Putamen (tissue), 1 donor: Measurements from ENCODE around the gene RCBTB2.

Source experiments
- DNase-seq: peaks from one replicate; pipeline ENCODE4 v3.0.0-alpha.2; 2016; ENCODE audit warnings: low spot score

The RCBTB2 gene

DNA sequence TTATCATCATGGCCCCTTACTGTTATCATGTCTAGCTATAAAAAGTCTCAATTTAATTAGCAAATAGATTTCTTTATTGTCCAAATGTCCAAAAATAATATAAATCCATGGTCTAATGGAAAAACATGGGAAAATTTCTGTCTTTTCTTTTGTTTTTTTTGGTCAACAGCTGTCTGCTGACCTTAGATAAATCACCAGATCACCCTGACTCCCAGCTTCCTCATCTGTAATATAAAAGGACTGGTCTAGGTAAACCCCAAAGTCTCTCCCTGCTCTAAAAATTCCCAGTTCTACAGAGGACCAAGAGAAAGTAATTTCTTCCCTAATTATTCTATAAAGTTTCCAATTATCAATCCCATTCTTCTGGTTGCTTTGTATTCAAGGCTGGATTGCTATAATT lies 30.7 kb upstream of the RCBTB2 start:
- DNase-seq = no peak

DNA sequence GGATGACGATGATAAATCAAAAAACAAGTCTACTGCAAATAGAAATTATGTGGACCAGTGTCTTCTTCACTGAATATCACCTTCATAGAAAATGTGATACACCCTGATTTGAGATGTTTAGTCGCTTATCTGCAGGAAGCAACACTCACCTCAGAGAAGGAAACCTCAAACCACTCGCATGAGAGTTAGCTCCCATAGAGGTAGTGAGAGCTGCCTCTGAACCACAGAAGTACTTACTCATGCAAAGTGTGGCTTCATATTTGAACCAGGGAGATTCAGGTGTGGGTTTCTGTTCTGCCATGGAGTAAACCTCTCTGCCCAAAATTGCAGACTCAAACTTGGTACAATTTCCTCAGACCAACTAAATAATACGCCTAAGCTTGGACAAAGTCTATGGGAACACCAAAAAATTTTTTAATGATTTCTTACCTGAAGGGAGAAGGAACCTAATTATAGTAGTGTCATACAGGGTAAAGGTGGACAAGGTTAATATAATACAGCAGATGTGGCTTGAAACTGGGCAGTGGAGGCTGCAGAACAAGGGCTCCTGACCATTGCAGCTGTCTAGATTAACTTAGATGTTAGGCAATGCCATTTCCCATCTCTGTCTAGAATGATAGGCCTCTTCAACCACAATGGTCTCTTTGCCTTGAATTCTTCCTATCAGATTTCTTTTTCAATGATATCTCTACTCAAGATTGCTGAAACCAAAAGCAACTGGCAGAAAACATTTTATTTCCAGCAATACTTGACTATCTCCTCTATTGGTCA lies 29.6 kb upstream of the RCBTB2 start:
- no peak for DNase-seq

DNA sequence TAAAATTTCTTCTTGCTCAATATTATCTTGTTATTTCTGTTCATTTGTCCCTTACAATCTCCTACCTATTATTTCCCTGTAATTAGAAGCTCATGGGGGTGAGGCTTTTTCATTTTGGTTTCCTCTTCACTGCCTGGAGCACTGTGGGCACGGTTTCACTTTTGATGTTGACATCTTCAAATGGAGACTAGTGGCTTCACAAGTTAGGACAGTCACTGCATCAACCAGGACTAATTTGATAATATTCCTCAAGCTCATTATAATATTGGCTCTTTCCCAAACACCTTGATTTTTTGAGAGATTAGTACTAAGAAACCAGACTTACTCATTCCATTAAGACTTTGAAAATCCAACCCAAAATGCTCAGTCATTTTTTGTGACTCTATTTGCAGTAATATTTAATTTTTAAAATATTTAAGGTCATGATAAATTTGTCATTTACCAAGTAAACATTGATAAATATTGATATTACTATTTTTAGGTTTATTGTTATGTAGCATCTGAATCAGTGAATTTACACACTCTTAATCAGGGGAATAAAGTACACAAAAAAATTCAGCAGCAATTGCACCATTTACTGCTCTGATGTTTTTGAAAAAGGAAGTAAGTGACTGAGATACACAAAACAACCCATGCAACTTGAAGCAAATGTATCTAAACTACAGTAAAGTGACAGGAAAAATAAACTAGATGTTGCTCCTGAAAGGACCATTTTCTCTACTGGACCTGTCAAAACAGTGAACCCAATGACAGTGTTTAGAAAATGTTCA lies 28.8 kb upstream of the RCBTB2 start:
- DNase-seq = no peak

DNA sequence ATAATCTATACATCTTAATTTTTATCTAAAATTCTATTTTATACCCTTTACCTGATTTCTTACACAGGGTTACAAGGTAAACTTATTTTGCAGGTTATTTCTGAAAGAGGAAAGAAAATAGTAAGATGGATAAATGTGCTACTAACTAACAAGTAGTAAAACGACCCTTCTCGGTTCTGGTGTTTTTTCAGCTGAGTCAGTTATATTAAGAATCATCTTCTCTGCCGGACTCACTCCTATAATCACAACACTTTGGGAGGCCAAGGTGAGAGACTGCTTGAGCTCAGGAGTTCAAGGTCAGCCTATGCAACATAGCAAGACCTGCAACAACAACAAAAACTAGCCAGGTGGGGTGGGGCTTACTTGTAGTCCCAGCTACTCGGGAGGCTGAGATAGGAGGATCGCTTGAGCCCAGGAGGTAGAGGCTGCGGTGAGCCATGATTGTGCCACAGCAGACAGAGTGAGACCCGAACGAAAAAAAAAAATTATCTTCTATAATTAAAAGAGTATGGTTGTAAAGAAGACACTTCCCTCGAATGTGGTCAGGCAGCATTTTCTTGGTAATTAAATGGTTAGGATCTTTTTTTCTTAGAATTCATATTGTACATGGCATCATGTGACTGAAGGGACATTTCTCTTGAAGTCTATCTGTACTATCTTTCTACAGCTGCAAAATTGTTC lies 27.9 kb upstream of the RCBTB2 start:
- DNase-seq = no peak

DNA sequence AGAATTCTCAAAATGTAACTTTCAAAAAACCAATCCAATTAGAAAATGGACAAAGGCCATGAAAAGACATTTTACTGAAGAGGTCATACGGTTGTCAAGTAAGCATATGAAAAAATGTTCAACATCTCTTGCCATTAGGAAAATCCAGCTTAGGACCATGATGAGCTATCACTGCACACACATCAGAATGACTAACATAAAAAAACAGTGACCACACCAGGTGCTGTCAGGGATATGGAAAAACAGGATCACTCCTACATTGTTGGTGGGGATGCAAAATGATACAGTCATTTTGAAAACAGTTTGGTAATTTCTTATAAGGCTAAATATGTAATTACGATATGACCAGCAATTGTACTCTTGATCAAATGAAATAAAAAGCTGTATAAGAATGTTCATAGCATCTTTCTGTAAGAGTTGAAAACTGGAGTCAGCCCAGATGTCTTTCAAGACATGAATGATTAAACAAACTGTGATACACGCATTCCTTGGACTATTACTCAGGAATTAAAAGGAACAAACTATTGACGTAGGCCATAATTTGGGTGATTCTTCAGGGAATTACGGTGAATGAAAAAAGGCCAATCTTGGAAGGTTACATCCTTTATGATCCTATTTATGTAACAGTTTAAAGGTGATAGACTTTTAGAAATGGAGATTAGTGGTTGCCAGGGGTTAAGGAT lies 26.9 kb upstream of the RCBTB2 start:
- DNase-seq = no peak

DNA sequence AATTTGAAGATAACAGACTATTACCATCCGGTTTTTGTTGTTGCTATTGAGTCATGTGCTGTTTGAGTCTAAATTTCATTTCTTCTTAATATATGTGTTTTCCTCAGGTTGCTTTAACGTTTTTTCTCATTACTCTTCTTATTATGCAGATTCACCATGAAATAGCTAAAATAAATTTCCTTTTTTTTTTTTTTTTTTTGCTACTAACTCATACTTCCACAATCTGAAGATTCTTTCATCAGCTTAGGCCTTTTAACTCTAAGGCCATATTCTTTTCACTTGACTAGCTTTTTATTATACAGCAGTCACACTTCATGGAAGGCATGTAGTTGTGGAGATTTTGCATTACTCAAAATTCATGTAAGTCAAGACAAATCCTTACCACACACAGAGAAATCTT lies 23.9 kb upstream of the RCBTB2 start:
- DNase-seq = no peak

DNA sequence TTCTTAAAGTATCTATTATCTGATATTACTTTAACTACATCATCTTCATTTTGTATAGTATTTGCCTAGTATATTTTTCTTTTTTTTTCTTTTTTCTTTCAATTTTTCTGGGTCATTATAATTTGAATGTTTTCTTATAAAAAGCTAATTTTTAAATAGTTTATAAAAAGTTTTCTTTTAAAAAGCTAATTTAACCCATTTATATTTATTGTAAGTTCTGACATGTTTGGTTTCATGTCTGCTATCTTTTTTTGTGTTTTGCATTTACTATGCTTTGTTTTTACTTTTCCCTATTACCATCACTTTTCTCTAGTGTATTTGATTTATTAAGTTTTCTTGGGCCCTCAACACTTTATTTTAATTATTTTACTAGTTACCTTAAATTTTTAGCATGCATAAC lies 22.6 kb upstream of the RCBTB2 start:
- no peak for DNase-seq

DNA sequence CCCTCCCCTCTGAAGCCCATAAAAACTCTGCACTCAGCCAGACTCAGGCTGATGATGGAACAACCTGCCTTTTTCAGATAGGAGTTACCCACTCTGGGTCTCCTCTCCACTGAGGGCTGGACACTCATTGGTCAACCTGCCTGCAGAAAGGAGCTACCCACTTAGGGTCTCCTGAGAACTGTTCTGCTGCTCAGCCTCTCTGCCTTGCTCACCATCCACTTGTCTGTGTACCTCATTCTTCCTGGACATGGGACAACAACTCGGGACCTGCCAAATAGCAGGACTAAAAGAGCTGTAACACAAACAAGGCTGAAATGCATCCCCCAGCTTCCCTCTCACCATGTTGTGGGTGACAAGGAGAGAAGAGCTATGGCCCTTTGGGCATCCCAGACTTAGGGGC lies 18.4 kb upstream of the RCBTB2 start:
- DNase-seq = no peak

DNA sequence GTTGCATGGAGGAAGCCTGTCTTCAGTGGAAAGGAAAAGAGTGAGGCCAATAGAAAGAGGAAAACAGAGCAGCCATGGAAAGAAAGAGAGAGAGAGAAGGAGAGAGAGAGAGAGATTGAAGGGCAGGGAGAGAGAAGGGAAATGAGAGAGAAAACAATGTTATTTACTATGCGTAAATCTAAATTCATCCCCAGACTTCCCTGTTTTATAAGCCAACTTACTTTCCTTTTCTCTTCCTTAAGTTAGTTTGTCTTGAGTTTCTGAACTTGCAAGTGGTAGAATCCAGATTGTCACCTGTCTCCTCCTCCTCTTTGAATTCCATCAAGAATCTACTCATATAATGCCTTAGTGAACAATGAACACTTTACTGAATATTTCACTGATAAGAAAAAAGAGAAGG lies 16.8 kb upstream of the RCBTB2 start:
- DNase-seq = no peak

DNA sequence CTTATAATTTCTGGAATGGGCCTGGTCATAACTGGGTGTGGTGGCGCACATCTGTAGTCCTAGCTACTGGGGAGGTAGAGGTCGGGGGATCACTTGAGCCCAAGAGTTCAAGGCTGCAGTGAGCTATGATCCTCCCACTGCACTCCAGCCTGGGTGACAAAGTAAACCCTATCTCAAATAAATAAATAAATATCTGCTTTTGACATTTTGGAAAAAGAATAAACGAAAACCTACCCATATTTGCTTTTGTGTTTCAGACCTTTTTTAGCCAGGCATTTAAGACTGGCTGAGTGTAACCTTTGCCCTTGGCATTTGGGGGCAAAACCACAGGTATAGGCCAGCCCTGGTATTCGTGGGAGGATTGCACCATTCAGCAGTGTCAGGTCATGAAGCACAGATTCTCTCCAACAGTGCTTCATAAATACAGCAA lies 14.8 kb upstream of the RCBTB2 start:
- no peak for DNase-seq

DNA sequence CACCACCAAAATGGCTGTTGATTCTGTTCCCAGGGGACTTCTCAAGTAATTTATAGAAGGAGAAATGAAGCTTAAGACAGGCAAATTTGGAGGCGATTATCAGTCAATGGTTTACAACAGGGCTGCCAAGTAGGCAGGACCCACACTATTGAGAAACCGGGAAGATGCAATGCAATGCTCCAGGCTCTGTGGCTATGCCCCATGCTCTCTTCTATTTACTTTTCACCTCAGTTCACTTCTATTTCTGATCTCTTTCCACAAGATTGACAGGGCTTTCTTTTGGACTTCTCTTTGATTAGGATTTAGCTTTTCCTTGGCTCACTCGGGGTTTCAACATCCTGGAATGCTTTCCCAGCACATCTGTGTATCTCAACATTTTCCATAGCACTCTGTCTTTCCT lies 12.7 kb upstream of the RCBTB2 start:
- DNase-seq = no peak

DNA sequence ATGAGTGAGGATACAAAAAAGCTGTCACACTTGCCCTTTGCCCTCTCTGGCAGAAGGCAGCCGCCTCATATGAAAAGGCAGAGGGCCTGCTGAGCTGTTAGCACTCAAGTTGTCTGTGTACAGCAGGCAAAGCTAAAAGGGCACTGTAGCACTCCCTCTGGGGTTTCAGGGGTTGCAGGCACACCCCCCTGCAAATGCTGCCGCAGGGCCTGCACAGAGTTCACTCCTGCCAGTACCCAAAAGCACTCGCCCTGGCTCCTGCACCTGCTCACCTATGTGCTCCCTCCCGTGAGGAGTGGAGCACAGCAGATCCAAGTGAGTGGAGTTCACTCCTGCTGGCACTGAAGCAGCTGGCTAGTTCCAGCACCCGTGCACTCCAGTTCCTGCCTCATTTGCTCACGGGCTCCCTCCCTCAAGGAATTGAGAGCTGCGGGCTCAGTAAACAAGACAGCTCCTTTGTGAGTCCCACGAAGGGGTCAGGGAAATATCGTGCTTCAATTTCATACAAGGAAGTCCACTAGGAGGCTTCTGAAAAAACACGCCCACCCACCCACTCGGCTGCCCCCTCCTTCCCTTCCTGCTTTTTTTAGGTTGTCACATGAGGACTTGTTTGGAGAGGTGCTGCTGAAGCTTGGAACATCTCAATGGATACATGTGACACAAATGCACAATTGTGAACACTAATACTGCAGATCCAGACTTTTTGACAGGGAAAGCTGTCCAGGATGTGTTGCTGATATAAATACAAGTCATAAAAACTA lies 9.9 kb upstream of the RCBTB2 start:
- DNase-seq = peak; percentile 6

DNA sequence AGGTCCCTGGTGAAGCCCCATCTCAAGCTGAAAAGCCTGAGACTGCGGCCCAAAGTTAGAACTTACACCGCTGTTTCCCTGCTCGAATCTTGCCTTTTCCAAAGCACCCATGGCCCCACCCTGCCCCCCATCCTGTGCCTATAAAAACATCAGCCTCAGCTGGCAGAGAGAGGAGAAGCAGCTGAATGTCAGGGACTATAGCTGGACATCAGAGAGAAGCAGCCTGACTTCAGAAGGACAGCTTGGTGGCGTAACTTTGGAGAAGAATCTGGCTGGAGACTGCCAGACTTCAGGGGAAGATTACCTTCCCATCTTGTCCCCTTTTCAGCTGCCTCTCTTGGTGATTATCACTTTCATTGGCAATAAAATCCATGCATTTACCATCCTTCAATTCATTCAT lies 9.3 kb upstream of the RCBTB2 start:
- no peak for DNase-seq

DNA sequence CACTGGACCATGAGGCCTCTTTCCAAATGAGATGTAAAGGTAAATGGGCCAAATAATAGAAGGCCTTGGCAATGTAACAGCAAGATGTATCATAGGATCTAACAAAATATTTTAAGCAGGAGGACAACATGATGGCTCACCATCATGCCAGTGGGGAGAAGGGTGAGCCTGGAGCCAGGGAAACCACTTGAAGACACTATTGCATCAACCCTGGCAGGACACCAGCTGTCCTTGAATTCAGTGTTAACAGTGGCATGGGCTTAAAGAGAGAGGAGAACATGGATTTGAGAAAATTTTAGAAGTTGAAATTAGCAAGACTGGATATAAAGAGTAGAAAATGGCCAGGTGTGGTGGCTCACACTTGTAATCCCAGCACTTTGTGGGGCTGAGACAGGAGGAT lies 6.7 kb upstream of the RCBTB2 start:
- DNase-seq = no peak

DNA sequence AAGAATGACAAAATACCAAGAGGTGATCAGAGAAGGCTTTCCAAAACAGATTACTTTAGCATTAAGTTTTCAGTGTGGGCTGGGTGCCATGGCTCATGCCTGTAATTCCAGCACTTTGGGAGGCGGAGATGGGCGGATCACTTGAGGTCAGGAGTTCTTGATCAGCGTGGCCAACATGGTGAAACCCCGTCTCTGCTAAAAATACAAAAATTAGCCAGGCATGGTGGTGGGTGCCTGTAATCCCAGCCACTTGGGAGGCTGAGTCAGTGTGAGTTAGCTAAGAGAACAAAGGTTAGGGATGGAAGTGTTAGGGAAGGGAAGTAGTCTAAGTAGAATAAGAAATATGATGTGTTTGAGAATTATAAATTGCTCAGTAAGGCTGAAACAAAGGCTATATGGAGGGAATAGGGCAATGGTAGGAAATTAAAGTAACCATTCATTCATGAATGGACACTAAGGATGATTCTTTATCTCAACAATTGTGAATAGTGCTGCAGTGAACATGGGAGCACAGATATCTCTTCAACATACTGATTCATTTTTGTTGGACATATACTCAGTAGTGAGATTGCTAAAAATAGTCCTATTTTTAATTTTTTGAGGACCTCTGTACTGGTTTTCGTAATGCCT lies 3.9 kb upstream of the RCBTB2 start:
- DNase-seq = no peak

DNA sequence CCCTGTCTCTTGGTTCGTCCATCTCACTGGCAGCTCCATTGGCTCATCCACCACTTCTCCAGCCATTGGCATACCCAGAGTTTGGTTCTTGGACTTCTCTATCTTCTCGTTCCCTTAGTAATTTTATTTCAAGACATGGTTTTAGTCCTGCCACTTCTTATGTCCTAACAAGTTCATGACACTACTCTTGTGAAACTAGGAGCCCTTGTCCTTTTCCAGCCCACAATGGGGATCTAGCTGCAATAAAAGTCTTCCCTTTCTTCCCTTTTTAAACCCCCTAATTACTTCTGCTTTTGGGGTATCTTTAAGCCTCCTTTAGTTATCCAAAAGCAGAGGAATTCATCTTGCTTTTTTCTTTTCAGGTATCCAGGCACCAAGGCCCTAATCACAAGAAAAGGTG lies 2.9 kb upstream of the RCBTB2 start:
- DNase-seq = no peak

DNA sequence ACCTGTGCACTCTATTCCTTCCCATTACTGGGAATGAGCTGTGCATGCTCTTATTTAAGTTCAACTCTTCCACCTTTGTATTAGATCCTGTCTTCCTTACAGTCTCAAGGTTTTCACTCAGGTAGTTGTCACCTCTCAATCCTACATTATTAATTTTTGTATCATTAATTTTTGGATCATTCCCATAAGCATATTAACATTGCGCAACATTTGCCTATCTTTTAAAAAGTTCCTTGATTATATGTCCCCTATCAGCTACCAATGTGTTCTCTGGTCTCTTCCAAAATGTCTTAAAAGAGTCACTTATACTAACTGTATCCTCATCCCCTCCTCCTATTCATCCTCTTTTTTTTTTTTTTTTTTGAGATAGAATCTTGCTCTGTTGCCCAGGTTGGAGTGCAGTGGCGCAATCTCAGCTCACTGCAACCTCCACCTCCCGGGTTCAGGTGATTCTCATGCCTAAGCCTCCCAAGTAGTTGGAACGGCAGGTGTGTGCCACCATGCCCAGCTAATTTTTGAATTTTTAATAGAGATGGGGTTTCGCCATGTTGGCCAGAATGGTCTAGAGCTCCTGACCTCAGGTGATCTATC lies 2.1 kb upstream of the RCBTB2 start:
- DNase-seq = no peak

DNA sequence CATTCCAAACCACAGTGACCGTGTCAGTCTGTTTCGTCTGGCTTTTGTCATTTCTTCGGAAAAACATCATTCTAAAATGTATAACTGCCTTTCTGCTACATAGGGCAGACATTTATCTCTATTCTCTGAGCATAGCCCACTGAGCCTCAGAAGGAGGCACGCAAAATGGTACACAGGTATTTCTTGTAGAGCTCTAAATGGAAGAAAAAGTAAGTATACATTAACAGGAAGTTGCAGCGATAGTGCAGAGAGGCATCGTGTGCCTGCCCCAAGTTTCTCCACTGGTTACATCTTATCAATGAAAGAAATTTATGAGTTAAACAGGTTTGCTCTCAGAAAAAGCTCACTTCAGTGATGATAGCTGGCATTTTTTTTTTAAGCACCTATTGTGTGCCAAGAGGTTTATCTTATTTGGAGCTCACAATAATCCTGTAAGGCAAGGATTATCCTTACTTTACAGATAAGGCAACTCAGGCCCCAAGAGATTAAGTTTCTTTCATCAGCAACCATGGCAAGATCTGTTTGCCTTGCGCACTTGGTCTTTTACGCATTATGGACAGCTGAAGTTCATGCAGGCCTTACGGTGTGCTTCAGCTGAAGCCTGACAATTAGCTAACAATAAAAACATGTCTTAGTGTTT lies 1.2 kb upstream of the RCBTB2 start:
- no peak for DNase-seq

DNA sequence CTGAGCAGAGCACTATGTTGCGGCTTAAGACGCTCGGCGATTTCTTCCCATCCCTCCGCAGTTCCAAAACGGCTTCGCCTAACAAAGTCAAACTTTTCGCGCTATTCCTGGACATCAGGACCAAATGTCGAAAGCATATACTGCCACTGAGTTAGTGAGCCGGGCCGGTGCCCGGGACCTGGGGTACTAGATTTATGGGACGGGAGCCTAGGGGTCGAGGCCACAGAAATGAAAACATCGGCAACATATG lies 699 bp downstream of the RCBTB2 start:
- DNase-seq = peak; percentile 69

DNA sequence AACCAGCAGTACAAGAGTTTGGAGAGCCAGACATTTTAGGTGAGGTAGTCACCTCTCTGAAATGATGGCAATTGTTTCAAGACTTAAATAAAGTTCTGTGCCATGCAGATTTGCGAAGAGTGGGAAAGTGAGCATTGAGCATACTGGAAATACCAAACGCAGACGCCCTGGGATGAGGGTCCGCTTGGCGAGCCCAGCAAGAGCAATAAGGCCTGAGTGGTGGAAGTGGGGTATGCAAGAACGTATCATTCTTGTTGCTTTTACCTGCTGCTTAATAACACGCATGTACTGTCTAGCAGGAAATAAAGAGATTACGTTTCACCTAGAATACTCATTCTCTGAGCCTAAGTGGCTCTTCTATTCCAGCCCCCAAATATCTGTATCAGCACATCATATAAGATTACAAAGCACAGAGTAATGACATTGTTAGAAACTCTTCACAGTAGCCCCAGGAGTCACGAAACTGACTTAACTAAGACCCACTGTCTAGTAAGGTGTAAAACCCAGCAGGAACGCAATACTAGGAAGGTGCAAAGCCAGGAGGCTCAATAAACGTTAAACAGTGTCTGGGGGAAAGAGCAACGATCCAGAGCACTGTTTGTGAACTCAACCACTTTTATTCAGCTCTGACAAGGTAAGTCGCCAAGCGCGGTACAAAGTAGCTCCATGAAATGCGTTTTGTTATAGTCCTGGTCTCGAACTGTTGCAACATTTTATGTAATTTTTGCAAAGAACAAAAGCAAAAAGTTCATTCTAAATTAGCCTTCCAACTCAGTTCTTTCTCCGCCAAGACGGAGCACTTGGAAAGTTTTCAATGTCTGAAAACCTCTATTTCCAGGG lies 1.2 kb downstream of the RCBTB2 start:
- no peak for DNase-seq
